DLD1 (cell line): ENCODE data around the gene ST6GALNAC2.
"Not testable (repeated sequence)": the region's sequence is repeated elsewhere in the genome, so short reads cannot be mapped to it uniquely, and the experiment has no call there.

Experiments used
- in situ Hi-C: cut with HindIII; loops from 2 replicates; pipeline ENCODE4 v1.10.0; 2017; ENCODE audit warnings: low sequenced_read_pairs

ST6GALNAC2 gene

GRCh38 chr17:76572201-76572910 is 13.3 kb downstream of the ST6GALNAC2 start:
- in situ Hi-C loops = no loop called here

DNA sequence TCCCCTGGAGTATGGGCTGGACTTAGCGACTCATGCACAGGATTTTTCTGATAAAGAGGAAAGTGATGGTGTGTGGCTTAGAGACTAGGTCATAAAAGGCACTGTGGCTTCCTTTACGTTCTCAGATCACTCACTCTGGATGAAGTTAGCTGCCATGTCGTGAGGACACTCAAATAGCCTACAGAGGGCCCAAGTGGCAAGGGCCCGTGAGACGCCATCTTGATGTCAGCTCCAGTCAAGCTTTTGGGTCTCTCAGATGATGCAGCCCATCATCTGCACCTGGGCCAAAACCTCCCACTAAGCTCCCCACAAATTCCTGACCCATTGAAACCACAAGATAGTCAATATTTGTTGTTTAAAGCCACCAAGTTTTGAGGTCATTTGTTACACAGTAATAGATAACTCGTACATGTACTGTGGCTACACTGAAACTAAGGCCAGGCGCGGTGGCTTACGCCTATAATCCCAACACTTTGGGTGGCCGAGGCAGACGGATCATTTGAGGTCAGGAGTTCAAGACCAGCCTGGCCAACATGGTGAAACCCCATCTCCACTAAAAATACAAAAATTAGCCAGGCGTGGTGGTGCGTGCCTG is 14.7 kb downstream of the ST6GALNAC2 start:
- in situ Hi-C loops = no loop called here

DNA sequence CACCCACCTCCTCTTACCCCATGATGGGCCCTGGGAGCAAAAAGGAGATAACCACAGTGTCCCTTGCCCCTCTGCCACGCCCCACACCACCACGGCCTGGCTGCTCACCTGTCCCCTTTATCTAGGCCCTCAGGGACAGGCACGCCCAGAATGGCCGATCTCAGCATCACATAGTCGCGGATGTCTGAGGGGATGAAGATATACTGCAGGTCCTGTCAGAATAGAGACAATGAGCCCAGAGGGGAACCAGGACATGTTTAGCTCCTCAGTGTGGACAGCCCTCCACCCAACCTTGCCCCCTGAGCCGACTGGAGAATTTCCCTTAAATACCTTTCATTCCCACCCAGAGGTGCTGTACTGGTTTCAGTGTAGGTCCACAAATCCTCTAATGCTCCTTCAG is 15.2 kb downstream of the ST6GALNAC2 start:
- in situ Hi-C loops = no loop called here

DNA sequence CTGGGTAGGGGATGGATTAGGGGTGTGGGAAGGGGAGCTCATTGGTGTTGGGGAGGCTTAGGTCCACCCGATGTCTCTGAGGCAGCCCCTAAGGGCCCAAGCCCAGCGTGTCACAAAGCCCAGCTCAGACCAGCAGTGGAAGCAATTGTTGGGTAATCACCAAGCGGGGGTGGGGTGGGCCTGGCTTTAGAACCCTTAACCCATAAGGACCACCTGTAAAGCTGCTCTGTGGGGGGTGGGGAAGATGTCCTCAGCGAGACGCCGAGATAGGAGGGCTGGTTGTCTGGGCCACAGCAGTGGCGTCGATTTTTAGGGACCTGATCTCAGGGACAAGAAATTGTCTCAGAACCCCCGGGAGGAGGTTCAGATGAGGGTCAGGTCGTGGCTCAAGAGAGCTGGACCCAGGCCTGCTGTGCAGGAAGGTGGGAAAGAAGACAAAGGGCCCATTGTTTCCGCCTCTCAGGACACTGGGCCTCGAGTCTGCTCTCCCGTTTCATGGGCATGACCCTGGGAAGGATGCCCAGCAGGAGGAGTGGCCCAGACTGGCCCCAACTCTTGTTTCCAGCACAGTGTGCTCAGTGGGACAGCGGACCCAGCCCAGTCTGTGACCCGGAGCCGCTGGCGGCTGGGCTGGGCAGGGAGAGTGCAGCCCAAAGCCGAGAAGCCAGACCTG is 15.9 kb downstream of the ST6GALNAC2 start:
- in situ Hi-C loops = no loop called here

- in situ Hi-C loops = no loop called here
Measured at GRCh38 chr17:76568811-76569221, 16.8 kb downstream of the ST6GALNAC2 start.

DNA sequence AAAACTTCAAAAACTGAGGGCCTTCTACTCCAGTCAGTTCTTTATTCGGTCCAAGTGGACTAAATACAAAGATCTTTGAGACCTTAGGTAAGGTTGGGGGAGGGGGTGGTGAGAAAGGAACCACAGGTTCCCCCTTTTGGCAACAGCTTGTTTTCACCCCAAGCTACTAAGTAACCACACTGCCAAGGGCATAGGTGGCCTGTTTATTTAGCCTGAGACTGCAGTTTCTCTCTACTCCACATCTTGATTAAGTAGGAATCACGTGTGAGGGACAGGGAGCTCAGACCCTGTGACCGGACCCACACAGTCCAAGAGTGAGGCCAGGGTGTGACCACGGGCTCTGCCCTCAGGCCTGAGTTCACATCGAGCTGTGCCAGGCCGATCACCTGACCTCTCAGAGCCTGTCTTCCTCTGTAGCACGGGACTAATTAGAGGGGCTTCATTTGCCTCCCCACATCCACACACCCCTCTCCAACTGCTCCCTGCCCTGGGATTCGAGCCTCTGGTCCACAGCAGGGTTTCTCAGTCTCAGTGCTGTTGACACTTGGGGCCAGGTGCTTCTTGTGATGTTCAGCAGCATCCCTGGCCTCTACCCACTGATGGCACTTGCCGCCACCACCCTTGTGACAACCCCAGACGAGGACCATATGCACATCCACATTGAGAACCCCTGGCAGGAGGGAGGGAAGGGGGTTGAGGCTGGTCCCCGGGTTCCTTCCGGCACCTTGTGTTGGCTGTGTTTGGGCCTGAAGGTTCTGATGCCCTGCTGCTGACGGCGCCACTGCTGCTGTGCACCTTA is 17.8 kb downstream of the ST6GALNAC2 start:
- in situ Hi-C loops = no loop called here

DNA sequence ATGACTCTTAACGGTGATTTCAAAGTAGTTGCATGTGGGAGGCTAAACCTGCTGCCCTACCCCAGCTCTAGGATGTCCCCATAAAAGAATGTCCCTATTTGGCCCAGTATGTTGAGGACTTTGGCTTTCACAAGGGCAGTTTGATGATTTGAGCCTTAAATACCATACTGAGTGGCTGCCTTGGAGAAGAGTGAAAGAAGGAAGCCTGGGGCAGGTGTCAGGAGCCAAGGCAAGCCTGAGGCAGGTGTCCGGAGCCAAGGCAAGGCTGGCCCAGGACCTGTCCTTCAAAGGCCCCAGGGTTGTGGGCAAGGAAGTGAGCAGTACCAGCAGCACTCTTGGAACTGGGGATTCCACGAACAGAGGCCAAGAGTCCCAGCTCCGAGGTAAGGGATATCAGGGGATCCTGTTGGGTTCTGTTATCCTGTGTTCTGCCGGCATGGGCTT is 18.6 kb downstream of the ST6GALNAC2 start:
- in situ Hi-C loops = no loop called here

DNA sequence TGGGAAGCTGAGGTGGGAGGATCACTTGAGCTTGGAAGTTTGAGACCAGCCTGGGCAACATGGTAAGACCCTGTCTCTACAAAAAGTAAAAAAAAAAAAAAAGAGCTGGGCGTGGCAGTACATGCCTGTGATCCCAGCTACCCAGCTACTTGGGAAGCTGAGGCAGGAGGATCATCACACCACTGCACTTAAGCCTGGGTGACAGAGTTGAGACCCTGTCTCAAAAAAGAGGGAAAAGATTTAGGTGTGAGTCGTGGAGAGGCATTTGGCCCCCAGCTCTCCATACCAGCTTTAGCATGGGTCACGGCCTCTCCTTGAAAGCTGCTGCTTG is 19.1 kb downstream of the ST6GALNAC2 start:
- in situ Hi-C loops = no loop called here

GRCh38 chr17:76565728-76566612 is 19.7 kb downstream of the ST6GALNAC2 start:
- in situ Hi-C loops = no loop called here

GRCh38 chr17:76564991-76565727 is 20.5 kb downstream of the ST6GALNAC2 start:
- in situ Hi-C loops = not testable (repeated sequence)

DNA sequence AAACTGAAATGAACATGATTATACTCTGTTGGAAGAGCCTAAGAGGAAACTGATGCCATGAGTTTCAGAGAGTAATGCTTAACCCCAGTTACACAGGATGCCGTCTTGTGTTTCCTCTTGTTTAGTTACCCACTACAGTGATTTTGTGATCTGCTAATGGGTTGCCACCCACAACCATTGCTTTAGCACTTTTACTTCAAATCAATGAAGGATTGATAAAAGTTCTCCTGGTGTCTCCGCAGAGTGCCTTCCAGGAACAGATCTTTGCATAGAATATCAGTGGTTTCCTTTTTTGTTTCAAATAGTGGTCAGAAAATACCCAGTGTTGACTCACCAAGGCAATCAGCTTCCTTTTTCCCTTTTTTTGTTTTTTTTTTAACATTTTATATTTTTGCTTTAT is 22.3 kb downstream of the ST6GALNAC2 start:
- in situ Hi-C loops = not testable (repeated sequence)

GRCh38 chr17:76562734-76563148 is 22.9 kb downstream of the ST6GALNAC2 start:
- in situ Hi-C loops = no loop called here

- in situ Hi-C loops = no loop called here
Measured at GRCh38 chr17:76561799-76562268, 23.8 kb downstream of the ST6GALNAC2 start.

DNA sequence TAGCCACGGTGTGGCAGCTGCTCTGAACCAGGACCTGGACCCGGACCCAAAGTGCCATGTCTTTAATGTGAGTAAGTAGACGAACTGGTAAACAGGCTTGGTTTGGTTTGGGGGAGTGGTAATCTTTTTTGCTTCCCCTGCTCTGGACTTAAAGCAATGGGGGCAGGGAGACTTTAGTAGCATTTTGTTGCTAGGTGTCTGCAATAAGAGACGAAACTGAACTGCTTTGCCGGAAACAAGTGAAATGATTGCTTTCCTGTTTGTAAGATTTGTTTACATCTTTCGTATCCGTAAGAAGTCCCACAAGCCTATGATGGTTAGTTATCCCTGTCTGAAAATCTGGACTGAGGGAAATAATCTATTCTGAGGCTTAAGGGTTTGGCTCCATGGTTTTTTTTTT is 24.3 kb downstream of the ST6GALNAC2 start:
- in situ Hi-C loops = no loop called here

- in situ Hi-C loops = no loop called here
Measured at GRCh38 chr17:76560877-76561221, 24.8 kb downstream of the ST6GALNAC2 start.

DNA sequence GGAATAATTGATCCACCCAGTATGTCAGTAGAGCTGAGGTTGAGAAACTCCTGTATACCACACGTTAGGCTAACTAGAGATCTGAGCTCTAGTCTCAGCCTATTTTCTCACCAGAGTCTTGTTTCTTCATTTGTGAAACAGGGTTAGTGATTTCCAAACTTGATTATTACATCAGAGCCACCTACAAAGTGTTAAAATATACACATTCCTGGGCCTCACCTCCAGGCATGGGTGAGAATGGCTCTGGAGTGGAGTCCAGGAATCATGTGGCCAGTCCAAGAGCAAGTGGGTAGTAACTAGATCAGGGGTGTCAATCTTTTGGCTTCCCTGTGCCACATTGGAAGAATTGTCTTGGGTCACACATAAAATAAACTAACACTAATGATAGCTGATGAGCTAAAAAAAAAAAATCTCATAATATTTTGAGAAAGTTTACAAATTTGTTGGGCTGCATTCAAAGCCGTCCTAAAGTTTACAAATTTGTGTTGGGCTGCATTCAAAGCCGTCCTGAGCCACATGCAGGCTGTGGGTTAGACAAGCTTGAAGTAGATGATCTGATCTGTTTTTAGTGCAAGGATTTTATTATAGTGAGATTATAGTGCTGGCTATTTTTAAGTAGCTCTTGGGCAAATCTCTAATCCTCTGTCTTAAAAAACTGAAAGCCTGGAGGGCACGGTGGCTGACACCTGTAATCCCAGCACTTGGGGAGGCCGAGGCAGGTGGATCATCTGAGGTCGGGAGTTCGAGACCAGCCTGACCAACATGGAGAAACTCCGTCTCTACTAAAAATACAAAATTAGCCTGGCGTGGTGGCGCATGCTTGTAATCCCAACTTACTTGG is 25.4 kb downstream of the ST6GALNAC2 start:
- in situ Hi-C loops = no loop called here

- in situ Hi-C loops = not testable (repeated sequence)
Measured at GRCh38 chr17:76559460-76559859, 26.2 kb downstream of the ST6GALNAC2 start.

DNA sequence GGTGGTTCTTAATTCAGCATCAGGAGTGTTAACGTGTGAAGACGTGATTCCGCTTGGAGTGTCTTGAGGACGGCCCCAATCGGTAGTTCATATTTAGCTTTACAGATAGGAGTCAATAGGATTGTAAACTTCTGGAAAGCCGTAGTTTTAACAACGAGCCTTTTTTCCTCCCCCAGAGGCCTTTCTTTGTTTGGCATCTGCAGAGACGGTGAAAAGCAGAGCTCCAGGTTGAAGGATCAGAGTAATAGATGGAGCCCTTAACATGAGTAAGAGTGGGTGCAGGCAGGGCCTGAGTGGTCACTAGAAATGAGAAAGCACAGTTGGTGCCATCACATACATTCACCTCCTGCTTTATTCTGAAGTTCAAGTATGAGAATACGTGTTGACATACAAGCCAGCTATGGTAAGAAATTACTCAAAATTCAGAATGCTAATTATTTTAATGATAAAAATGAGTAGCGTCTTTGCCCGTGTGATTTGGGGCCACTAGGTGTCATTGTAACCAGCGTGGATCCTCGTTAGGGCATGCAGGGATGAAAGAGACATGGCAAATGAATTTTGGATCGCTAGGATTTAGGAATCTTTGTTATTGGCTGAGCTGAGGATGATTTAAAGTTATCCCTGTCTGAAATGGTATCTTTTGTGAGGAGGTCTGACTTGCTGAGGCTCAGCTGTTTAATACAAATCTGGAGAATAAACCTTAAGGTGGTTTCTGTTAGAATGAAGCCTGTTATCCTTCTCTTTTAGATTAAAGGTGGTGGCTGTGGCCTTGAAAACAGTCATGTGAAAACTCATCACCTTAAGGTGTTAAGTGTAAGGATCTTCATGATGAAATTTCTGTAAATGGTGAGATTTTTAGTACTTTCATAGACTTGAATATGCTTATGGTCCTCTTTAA is 27.2 kb downstream of the ST6GALNAC2 start:
- in situ Hi-C loops = no loop called here
